ENCODE measurements around the gene MBD5.

MBD5 gene

DNA sequence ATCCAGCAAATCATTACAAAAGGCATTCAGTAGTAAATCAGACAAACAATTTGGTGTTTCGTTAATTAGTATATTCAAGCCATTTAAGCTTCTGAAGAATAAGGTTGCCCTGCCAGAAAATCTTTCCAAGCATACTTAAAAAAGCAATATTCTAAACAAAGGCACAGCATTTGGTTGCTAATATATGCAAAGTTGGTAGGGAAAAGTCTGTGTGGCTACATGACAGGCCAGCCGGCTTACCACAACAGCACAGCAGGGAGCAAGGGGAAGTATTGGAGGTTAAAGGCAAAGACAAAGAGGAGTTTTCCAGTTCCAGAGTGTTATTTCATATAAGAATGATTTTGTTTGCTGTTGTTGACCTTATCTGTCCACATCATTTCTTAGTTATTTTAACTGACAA is 282.3 kb downstream of the MBD5 start:
- H3K4me3 ChIP-seq (ENCODE audit: low read depth, low read length), result no peak overlapping the region

GRCh38 chr2:148305476-148305875 is 284.6 kb downstream of the MBD5 start:
- TF ChIP-seq, protein P1, sequence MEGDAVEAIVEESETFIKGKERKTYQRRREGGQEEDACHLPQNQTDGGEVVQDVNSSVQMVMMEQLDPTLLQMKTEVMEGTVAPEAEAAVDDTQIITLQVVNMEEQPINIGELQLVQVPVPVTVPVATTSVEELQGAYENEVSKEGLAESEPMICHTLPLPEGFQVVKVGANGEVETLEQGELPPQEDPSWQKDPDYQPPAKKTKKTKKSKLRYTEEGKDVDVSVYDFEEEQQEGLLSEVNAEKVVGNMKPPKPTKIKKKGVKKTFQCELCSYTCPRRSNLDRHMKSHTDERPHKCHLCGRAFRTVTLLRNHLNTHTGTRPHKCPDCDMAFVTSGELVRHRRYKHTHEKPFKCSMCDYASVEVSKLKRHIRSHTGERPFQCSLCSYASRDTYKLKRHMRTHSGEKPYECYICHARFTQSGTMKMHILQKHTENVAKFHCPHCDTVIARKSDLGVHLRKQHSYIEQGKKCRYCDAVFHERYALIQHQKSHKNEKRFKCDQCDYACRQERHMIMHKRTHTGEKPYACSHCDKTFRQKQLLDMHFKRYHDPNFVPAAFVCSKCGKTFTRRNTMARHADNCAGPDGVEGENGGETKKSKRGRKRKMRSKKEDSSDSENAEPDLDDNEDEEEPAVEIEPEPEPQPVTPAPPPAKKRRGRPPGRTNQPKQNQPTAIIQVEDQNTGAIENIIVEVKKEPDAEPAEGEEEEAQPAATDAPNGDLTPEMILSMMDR (IDR thresholded peaks at IDR 0.05; ENCODE audit: borderline replicate concordance, insufficient read depth, low read depth, low read length), result no peak
- H3K4me3 ChIP-seq (ENCODE audit: low read depth, low read length), result no peak overlapping the region

More for the DNA sequence above, 282.3 kb downstream of the MBD5 start:
- TF ChIP-seq, protein P1 (IDR thresholded peaks at IDR 0.05; ENCODE audit: borderline replicate concordance, insufficient read depth, low read depth, low read length), result no peak

DNA sequence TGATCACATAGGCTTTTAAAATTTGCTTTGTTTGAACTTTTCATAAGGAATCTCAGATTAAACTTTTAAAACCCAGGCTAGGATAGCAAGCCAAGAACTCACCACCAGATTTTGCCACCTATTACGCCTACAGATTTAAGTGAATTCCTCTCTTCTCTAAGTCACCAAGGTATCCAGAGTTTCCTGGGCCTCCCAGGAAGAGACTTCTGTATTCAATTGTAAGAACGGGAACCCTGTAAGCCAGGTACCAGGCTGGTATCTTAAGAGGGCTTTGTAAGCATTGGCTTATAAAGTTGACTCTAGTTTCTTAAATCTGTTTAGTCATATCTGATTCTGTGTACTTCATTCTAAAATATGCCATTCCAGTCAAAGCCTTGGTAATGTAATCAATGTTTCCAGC is 285.1 kb downstream of the MBD5 start:
- TF ChIP-seq, protein P1 (IDR thresholded peaks at IDR 0.05; ENCODE audit: borderline replicate concordance, insufficient read depth, low read depth, low read length), result no peak
- H3K4me3 ChIP-seq (ENCODE audit: low read depth, low read length), result no peak overlapping the region

DNA sequence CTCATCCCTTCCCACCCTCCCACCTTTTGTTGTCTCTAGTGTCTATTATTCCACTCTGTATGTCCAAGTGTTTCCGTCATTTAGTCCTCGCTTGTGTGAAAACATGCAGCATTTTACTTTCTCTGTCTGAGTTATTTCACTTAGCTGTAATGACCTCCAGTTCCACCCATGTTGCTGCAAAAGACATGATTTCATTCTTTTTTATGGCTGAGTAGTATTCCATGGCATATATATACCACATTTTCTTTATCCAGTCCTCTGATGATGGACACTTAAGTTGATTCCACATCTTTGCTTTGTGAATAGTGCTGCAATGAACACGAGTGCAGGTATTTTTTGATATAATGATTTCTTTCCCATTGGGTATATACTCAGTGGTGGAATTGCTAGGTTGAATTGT is 296.7 kb downstream of the MBD5 start:
- TF ChIP-seq, protein P1 (IDR thresholded peaks at IDR 0.05; ENCODE audit: borderline replicate concordance, insufficient read depth, low read depth, low read length), result no peak
- no peak overlapping the region for H3K4me3 ChIP-seq (ENCODE audit: low read depth, low read length)

GRCh38 chr2:148338541-148338940 is 317.6 kb downstream of the MBD5 start:
- no peak overlapping the region for H3K4me3 ChIP-seq (ENCODE audit: low read depth, low read length)
- TF ChIP-seq, protein P1 (IDR thresholded peaks at IDR 0.05; ENCODE audit: borderline replicate concordance, insufficient read depth, low read depth, low read length), result no peak

DNA sequence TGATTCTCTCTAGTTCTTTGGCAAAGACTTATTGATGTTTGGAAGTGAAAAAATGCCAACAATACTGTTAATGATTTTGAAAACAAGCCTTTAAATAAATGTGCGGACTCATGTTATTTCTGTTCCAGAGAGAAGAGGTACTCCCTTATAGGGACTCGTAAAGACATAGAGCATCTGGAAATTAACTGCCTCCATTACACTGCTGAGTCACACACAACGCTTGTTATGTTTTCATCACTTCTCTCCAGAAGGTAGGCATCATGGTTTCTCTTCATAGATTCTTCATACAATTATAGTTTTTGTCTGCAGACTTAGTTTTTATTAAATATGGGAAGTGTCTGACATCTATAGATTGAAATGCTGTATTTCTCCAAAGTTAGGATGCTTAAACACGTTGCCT is 321.2 kb downstream of the MBD5 start:
- TF ChIP-seq, protein P1 (IDR thresholded peaks at IDR 0.05; ENCODE audit: borderline replicate concordance, insufficient read depth, low read depth, low read length), result no peak
- no peak overlapping the region for H3K4me3 ChIP-seq (ENCODE audit: low read depth, low read length)

GRCh38 chr2:148350199-148350598 is 329.3 kb downstream of the MBD5 start:
- TF ChIP-seq, protein P1 (IDR thresholded peaks at IDR 0.05; ENCODE audit: borderline replicate concordance, insufficient read depth, low read depth, low read length), result no peak

More at GRCh38 chr2:148350199-148350598, 329.3 kb downstream of the MBD5 start:
- H3K4me3 ChIP-seq (ENCODE audit: low read depth, low read length), result no peak overlapping the region

Measured in GM12875 (cell line).